ENCODE results near the gene PTRHD1. TPM values are rescaled to one million over a fixed set of nuclear protein-coding genes. Genes with fewer than 3 reads are reported as not detected.

PTRHD1 gene
- total and polyA plus RNA-seq, 2 of the 8 experiments (the other 6 are each of a cell fraction or from before 2014, with no cell fraction given): 46.2 to 91.9 TPM

DNA sequence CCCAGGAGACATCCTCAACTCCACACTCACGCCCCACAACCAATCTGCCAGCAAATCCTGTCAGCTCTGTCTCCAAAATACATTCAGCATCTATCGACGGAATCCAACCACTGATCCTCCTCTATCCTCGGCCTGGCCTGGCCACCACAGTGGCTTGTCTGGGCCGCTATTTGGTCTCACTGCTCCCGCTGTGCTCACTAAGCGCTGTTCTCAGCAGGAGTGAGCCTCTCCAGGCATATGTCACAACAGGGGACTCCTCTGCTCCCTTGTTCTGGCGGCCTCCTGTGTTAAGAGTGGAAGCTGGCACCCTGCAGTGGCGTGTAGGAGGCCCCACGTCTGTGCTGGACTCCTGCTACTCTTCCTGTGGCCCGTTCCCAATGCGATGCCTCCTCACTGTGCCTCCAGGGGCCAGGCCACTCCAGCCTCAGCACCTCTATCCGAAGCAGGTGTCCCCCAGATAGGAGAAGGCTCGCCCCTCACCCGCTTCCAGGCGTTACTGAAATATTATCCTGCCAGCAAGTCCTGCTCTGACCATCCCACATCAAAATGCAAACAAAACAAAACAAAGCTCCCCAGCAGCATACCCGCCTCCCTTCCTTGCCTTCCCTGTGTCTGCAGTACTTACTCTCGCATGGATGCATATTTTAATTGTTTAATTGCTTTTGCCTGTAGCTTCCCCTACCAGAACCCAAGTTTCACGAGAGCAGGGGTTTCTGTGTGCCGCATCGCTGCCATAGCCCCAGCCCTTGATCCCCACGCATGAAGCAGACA, 39.9 kb upstream of the PTRHD1 start:
- H2BK120ac ChIP-seq (replicated peaks; ENCODE audit: low read depth, low read length): no peak overlapping the region
- H3K18ac ChIP-seq (ENCODE audit: extremely low read depth, low read length): 0 out of 2 replicates have a peak overlapping the region, but pooled peaks have one; percentile 87
- no peak overlapping the region for H3K9ac ChIP-seq (replicated peaks in 1 of 4; ENCODE audit: extremely low read depth in 1 of 4, low read depth in 3 of 4, low read length in 3 of 4)
- peak overlapping the region; percentile 87; the same call in 1 of the 2 replicates for H2BK12ac ChIP-seq (ENCODE audit: low read depth, low read length)
- no peak overlapping the region for H3K56ac ChIP-seq (replicated peaks; ENCODE audit: insufficient read length, low read depth, low read length)
- H4K91ac ChIP-seq (replicated peaks; ENCODE audit: insufficient read length, low read length): no peak overlapping the region
- no peak overlapping the region for H2AFZ ChIP-seq (ENCODE audit: low read length)
- H3K36me3 ChIP-seq (ENCODE audit: control insufficient read depth in 2 of 4, insufficient read depth in 4 of 4, low read length in 3 of 4): peaks cover 0 to 16% (median 2%) of the 10 kb centered on the region in 4 experiments; a peak in 4 of 8 replicates
- no peak overlapping the region for H3K23ac ChIP-seq (ENCODE audit: insufficient read length)
- H3K23me2 ChIP-seq (ENCODE audit: low read depth, low read length): 0 out of 2 replicates have a peak, but pooled peaks cover 2% of the 10 kb centered on the region
- POLR2A ChIA-PET (ENCODE audit: partially characterized antibody): interaction anchor here (1.6 kb wide), 1 partner anchor 11 kb away, joined by 6 read pairs; no protein-coding TSS in a partner anchor
- no peaks in the 10 kb centered on the region; a peak in 1 of 4 replicates for H3K79me2 ChIP-seq (ENCODE audit: control insufficient read depth in 1 of 2, insufficient read depth in 2 of 2, low read length in 2 of 2)
- no peak overlapping the region for H2AK5ac ChIP-seq (ENCODE audit: low read depth, low read length)
- DNase-seq (ENCODE audit: low read depth in 1 of 2, low spot score in 2 of 2) (no peak), FAIRE-seq (no peak)
- no peaks in the 10 kb centered on the region; the same call in 1 of the 2 replicates for H3K79me1 ChIP-seq (ENCODE audit: low read depth, low read length)
- no peak overlapping the region for H3K27ac ChIP-seq (ENCODE audit: low read depth, low read length)
- H3K27me3 ChIP-seq (replicated peaks in 1 of 4; ENCODE audit: control insufficient read depth in 3 of 4, extremely low read depth in 1 of 4, insufficient read depth in 3 of 4, low read length in 3 of 4): no peaks in the 10 kb centered on the region
- no peak overlapping the region; the same call in 1 of the 2 replicates for H2BK15ac ChIP-seq (ENCODE audit: low read length)
- H4K8ac ChIP-seq (ENCODE audit: extremely low read depth, insufficient read depth, low read length): no peak overlapping the region
- CTCF ChIA-PET (ENCODE audit: partially characterized antibody): interaction anchor here (0.6 to 1.2 kb wide), 9 partner anchors 11 to 423 kb away, joined by 3 to 9 read pairs (median 3); no protein-coding TSS in a partner anchor
- peak overlapping the region; percentile 28 for H2BK5ac ChIP-seq (ENCODE audit: low read depth, low read length)
- no peak overlapping the region for H2BK20ac ChIP-seq (ENCODE audit: low read length)
- no peak overlapping the region for H3K4ac ChIP-seq (replicated peaks; ENCODE audit: insufficient read length, low read depth, low read length)
- no peak overlapping the region for H4K5ac ChIP-seq (ENCODE audit: insufficient read length, low read depth, low read length)
- H3K9me3 ChIP-seq (ENCODE audit: insufficient read depth in 2 of 2, low read depth in 1 of 2, low read length in 1 of 2): peaks cover 2 to 13% of the 10 kb centered on the region in 2 experiments; a peak in 1 of 4 replicates
- peaks cover 0 to 14% (median 6%) of the 10 kb centered on the region in 4 experiments; a peak in 5 of 7 replicates for H3K4me1 ChIP-seq (replicated peaks in 1 of 4; ENCODE audit: control insufficient read depth in 3 of 4, insufficient read depth in 4 of 4, low read length in 3 of 4)
- H3K4me2 ChIP-seq (ENCODE audit: insufficient read depth in 1 of 2, low read depth in 2 of 2, low read length in 2 of 2): 0 out of 4 replicates have a peak overlapping the region, but pooled peaks of 1 of the 2 experiments have one; percentile 0
- 72% methylated on average over 22 of the region's 22 CpGs; no CpG with 5 or more reads in 1 of the 2 experiments for WGBS, 2 experiments (ENCODE audit: extremely low coverage in 1 of 2, insufficient coverage in 1 of 2, insufficient read length in 1 of 2, insufficient replicate concordance in 2 of 2, low coverage in 1 of 2, low lambda C conversion rate in 2 of 2, missing lambda C conversion rate in 1 of 2)
- H3K14ac ChIP-seq (ENCODE audit: insufficient read length): no peak overlapping the region
- H3K4me3 ChIP-seq (ENCODE audit: extremely low read depth in 1 of 4, insufficient read depth in 2 of 4, low read depth in 3 of 4, low read length in 4 of 4): no peak overlapping the region
- H4K20me1 ChIP-seq (replicated peaks in 1 of 2; ENCODE audit: control insufficient read depth in 1 of 2, insufficient read depth in 2 of 2, low read length in 2 of 2): no peaks in the 10 kb centered on the region
- TF ChIP-seq, protein P1, sequence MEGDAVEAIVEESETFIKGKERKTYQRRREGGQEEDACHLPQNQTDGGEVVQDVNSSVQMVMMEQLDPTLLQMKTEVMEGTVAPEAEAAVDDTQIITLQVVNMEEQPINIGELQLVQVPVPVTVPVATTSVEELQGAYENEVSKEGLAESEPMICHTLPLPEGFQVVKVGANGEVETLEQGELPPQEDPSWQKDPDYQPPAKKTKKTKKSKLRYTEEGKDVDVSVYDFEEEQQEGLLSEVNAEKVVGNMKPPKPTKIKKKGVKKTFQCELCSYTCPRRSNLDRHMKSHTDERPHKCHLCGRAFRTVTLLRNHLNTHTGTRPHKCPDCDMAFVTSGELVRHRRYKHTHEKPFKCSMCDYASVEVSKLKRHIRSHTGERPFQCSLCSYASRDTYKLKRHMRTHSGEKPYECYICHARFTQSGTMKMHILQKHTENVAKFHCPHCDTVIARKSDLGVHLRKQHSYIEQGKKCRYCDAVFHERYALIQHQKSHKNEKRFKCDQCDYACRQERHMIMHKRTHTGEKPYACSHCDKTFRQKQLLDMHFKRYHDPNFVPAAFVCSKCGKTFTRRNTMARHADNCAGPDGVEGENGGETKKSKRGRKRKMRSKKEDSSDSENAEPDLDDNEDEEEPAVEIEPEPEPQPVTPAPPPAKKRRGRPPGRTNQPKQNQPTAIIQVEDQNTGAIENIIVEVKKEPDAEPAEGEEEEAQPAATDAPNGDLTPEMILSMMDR (IDR thresholded peaks at IDR 0.05; ENCODE audit: control extremely low read depth in 1 of 3, insufficient read depth in 1 of 3, low read depth in 1 of 3, low read length in 3 of 3): peak in 1 of 3 experiments; percentile 5; a peak in 1 of 4 replicates
- TF ChIP-seq FOSL1 (IDR thresholded peaks at IDR 0.05; ENCODE audit: insufficient read depth, low read depth, low read length) (no peak), NANOG (IDR thresholded peaks at IDR 0.05; ENCODE audit: insufficient read depth, low read depth, low read length, poor library complexity, severe bottlenecking) (peak; percentile 30), EP300 (IDR thresholded peaks at IDR 0.05; ENCODE audit: borderline replicate concordance in 1 of 2, low read depth in 2 of 2, low read length in 2 of 2) (no peak), GTF2F1 (IDR thresholded peaks at IDR 0.05; ENCODE audit: borderline replicate concordance, low read depth, low read length) (no peak), NRF1 (IDR thresholded peaks at IDR 0.05; ENCODE audit: low read depth, low read length) (no peak), POU5F1 (IDR thresholded peaks at IDR 0.05; ENCODE audit: low read depth, low read length) (no peak)
